ENCODE measurements around the gene KLHL36. TPM values are rescaled to one million over a fixed set of nuclear protein-coding genes. Genes with fewer than 3 reads are reported as not detected.
"Not testable (repeated sequence)": the region's sequence is repeated elsewhere in the genome, so short reads cannot be mapped to it uniquely, and the experiment has no call there.

Gene KLHL36
- total RNA-seq, 1 donor from 2014 or later: 26.2 TPM

GRCh38 chr16:84617041-84617790 is 31.1 kb upstream of the KLHL36 start:
- Mint-ChIP-seq H3K9me3 (no peaks in the 10 kb centered on the region), H3K4me3 (peak overlapping the region; percentile 93), H3K27ac (ENCODE audit: unreplicated experiment) (peak overlapping the region; percentile 14), H3K4me1 (peaks cover 59% of the 10 kb centered on the region), H3K36me3 (ENCODE audit: low read depth) (peaks cover 7% of the 10 kb centered on the region), H3K27me3 (ENCODE audit: low read depth) (no peaks in the 10 kb centered on the region)
- no peak for TF ChIP-seq CTCF (conservative IDR thresholded peaks at IDR 0.05)
- DNase-seq (ENCODE audit: low read depth, low spot score): no peak

- peaks cover 60% of the 10 kb centered on the region for H3K4me1 Mint-ChIP-seq
- H3K9me3 Mint-ChIP-seq: no peaks in the 10 kb centered on the region
Measured at GRCh38 chr16:84617791-84618580, 30.3 kb upstream of the KLHL36 start, which contains the start of gene COTL1. TSS of gene COTL1 (minus strand) at chr16:84618078. CDS start at chr16:84617914, 164 bp downstream.

GRCh38 chr16:84618581-84619460 is 29.5 kb upstream of the KLHL36 start:
- TF ChIP-seq CTCF (conservative IDR thresholded peaks at IDR 0.05): no peak
- no peaks in the 10 kb centered on the region for H3K9me3 Mint-ChIP-seq
- H3K4me3 Mint-ChIP-seq: peak overlapping the region; percentile 86
- peaks cover 53% of the 10 kb centered on the region for H3K4me1 Mint-ChIP-seq
- DNase-seq (ENCODE audit: low read depth, low spot score): peak; percentile 37
- peaks cover 2% of the 10 kb centered on the region for H3K36me3 Mint-ChIP-seq (ENCODE audit: low read depth)
- H3K27me3 Mint-ChIP-seq (ENCODE audit: low read depth): no peaks in the 10 kb centered on the region
- peak overlapping the region; percentile 63 for H3K27ac Mint-ChIP-seq (ENCODE audit: unreplicated experiment)

More at GRCh38 chr16:84617791-84618580, 30.3 kb upstream of the KLHL36 start, which contains the start of gene COTL1:
- DNase-seq (ENCODE audit: low read depth, low spot score): peak; percentile 87
- Mint-ChIP-seq H3K4me3 (peak within 1 kb of the TSS; percentile 93), H3K36me3 (ENCODE audit: low read depth) (peaks cover 7% of the 10 kb centered on the region), H3K27me3 (ENCODE audit: low read depth) (no peaks in the 10 kb centered on the region), H3K27ac (ENCODE audit: unreplicated experiment) (peak within 1 kb of the TSS; percentile 63)
- no peak for TF ChIP-seq CTCF (conservative IDR thresholded peaks at IDR 0.05)

- H3K36me3 Mint-ChIP-seq (ENCODE audit: low read depth); H3K9me3 Mint-ChIP-seq; DNase-seq (ENCODE audit: low read depth, low spot score); H3K27ac Mint-ChIP-seq (ENCODE audit: unreplicated experiment); H3K27me3 Mint-ChIP-seq (ENCODE audit: low read depth): not testable (repeated sequence)
- Mint-ChIP-seq H3K4me1 (peaks cover 35% of the 10 kb centered on the region), H3K4me3 (peak overlapping the region; percentile 23)
Measured at GRCh38 chr16:84620913-84621312, 27.4 kb upstream of the KLHL36 start.

- DNase-seq (ENCODE audit: low read depth, low spot score): no peak
- Mint-ChIP-seq H3K27ac (ENCODE audit: unreplicated experiment) (no peak overlapping the region), H3K36me3 (ENCODE audit: low read depth) (no peaks in the 10 kb centered on the region), H3K27me3 (ENCODE audit: low read depth) (no peaks in the 10 kb centered on the region), H3K9me3 (no peaks in the 10 kb centered on the region), H3K4me3 (no peak overlapping the region), H3K4me1 (peaks cover 14% of the 10 kb centered on the region)
- TF ChIP-seq CTCF (conservative IDR thresholded peaks at IDR 0.05): no peak
Measured at GRCh38 chr16:84625556-84625955, 22.8 kb upstream of the KLHL36 start.

All from neural crest cell (in vitro differentiated cells).